GM13976 (cell line): ENCODE measurements around the gene ABHD12.

ENCODE experiments used
- DNase-seq: peaks from one replicate; pipeline ENCODE4 v3.0.0; 2012; ENCODE audit warnings: low spot score
- in situ Hi-C: fragments of 300-500 bp; cut with MboI; formaldehyde crosslinking; loops from one replicate; pipeline ENCODE4 v1.12.0; 2022; ENCODE audit warnings: low sequenced_read_pairs, mixed read lengths, inconsistent platforms; ENCODE audit not compliant: unreplicated experiment
- TF ChIP-seq, protein P1 (sequence below): IDR thresholded peaks from 2 replicates; pipeline ENCODE4 v1.5.1; 2012; ENCODE audit warnings: borderline replicate concordance, mild to moderate bottlenecking; ENCODE audit not compliant: insufficient read depth; ENCODE audit errors: extremely low read depth, missing control alignments, control extremely low read depth

ABHD12 gene

DNA sequence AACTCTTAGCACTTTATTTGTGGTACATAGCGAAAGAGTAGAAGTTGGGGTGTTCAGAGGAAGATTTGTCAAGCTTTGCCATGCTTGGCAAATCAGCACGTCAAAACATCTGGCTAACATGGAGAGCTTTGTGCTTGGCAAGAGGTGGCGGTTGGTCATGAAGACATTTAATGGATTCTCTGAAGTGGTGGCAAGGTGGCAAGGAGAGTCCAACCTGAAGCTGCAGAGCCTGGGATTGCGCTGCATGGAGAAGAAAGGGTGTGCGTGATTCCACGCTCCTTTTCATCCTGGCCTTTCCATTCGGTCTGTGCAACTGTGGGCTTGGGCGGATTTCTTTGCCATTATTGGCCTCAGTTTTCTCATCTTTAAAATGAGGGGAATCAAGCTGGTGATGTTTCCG lies 139.6 kb downstream of the ABHD12 start:
- DNase-seq, result no peak
- TF ChIP-seq, protein P1, sequence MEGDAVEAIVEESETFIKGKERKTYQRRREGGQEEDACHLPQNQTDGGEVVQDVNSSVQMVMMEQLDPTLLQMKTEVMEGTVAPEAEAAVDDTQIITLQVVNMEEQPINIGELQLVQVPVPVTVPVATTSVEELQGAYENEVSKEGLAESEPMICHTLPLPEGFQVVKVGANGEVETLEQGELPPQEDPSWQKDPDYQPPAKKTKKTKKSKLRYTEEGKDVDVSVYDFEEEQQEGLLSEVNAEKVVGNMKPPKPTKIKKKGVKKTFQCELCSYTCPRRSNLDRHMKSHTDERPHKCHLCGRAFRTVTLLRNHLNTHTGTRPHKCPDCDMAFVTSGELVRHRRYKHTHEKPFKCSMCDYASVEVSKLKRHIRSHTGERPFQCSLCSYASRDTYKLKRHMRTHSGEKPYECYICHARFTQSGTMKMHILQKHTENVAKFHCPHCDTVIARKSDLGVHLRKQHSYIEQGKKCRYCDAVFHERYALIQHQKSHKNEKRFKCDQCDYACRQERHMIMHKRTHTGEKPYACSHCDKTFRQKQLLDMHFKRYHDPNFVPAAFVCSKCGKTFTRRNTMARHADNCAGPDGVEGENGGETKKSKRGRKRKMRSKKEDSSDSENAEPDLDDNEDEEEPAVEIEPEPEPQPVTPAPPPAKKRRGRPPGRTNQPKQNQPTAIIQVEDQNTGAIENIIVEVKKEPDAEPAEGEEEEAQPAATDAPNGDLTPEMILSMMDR, result no peak
- in situ Hi-C loops, result no loop called here

DNA sequence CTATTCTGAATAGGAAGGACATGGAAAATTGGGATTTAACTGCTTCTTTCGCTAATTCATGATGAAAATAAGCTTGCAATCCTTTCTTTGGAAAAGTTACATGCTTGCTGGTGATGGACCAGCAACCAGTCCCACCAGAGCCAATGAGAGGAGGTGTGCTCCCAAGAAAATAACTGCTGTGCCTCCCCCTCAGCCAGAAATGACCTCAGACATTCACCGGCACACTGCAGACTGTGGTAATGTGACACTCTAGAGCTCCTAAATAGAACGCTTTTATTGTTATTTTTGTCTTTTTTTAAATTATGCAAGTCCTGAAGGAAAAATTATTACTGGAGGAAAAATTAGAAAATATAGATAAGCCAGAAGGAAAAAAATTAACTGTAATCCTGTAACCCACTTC lies 140.1 kb downstream of the ABHD12 start:
- no peak for DNase-seq
- TF ChIP-seq, protein P1, result no peak
- in situ Hi-C loops, result no loop called here
